ENCODE data around the gene FGL2. TPM values are rescaled to one million over a fixed set of nuclear protein-coding genes. Genes with fewer than 3 reads are reported as not detected.

Gene FGL2
- total RNA-seq, 1 experiment from 2014 or later, result not detected

DNA sequence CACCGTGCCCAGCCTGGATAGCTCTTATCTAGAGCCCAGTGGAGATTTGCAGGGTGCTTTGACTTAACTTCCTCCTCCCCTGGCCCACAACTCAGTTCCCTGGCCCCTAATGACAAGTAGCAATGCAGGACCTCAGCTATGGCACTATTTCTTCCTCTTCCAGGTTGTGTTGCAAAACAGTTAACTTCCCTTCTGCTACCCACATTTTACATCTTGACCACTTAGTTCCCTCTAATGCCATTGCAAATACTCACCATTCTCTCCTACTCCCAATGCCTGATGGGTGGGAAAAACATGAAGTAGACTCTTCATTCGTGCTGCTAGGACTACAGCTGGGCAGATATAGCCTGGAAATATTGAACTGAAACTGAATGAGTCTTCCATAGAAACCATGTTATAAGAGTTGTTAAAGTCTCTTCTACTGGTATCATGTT is 39.1 kb upstream of the FGL2 start:
- ATAC-seq (no peak), DNase-seq (ENCODE audit: low spot score) (no peak)
- Mint-ChIP-seq H3K4me3 (no peak overlapping the region), H3K9me3 (no peaks in the 10 kb centered on the region), H3K27me3 (ENCODE audit: low read depth) (no peaks in the 10 kb centered on the region), H3K27ac (no peak overlapping the region), H3K4me1 (peaks cover 19% of the 10 kb centered on the region), H3K36me3 (no peaks in the 10 kb centered on the region)
- POLR2A ChIA-PET, result no interaction called here
- CTCF ChIA-PET, result interaction anchor here (0.9 kb wide), 1 partner anchor 8 kb away, joined by 6 read pairs; no protein-coding TSS in a partner anchor
- TF ChIP-seq PRDM15 (CRISPR knock-in tag; IDR thresholded peaks at IDR 0.05), result no peak
- TF ChIP-seq, protein P1, sequence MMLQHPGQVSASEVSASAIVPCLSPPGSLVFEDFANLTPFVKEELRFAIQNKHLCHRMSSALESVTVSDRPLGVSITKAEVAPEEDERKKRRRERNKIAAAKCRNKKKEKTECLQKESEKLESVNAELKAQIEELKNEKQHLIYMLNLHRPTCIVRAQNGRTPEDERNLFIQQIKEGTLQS (CRISPR knock-in tag; conservative IDR thresholded peaks at IDR 0.05), result no peak

DNA sequence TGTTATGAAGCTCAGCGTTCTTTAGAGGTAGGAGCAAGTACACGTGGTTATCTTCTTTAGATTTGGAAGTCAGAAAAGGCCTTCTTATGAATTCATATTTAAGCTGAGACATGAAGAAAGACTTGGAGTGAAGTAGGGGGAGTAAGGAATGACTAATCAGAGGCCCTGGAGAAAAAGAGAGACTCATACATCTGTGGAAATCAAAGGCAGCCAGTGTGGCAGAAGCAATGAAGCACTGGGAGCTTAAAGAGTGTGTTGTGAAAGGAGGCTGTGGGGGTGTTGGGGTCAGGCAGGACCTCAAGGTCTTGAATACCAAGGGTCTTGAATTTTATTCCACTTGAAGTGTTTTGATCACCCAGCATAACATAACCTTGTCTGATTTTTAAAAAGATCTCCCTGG is 35.7 kb upstream of the FGL2 start:
- Mint-ChIP-seq H3K36me3 (no peaks in the 10 kb centered on the region), H3K4me3 (no peak overlapping the region), H3K9me3 (peaks cover 8% of the 10 kb centered on the region), H3K27ac (no peak overlapping the region), H3K27me3 (ENCODE audit: low read depth) (no peaks in the 10 kb centered on the region), H3K4me1 (peaks cover 4% of the 10 kb centered on the region)
- ATAC-seq, result no peak
- no peak for DNase-seq (ENCODE audit: low spot score)
- ChIA-PET POLR2A (no interaction called here), CTCF (interaction anchor here (0.9 kb wide), 1 partner anchor 12 kb away, joined by 4 read pairs; no protein-coding TSS in a partner anchor)
- TF ChIP-seq PRDM15 (CRISPR knock-in tag; IDR thresholded peaks at IDR 0.05) (no peak), MLX (CRISPR knock-in tag; IDR thresholded peaks at IDR 0.05) (no peak), SOX15 (CRISPR knock-in tag; IDR thresholded peaks at IDR 0.05) (no peak), NR2C2 (CRISPR knock-in tag; IDR thresholded peaks at IDR 0.05) (no peak), IRF2 (CRISPR knock-in tag; IDR thresholded peaks at IDR 0.05; ENCODE audit: borderline replicate concordance, low read depth) (no peak), JAZF1 (CRISPR knock-in tag; IDR thresholded peaks at IDR 0.05) (no peak), ATF1 (CRISPR knock-in tag; IDR thresholded peaks at IDR 0.05) (no peak), HMGA2 (CRISPR knock-in tag; IDR thresholded peaks at IDR 0.05) (no peak)
- TF ChIP-seq, protein P2, sequence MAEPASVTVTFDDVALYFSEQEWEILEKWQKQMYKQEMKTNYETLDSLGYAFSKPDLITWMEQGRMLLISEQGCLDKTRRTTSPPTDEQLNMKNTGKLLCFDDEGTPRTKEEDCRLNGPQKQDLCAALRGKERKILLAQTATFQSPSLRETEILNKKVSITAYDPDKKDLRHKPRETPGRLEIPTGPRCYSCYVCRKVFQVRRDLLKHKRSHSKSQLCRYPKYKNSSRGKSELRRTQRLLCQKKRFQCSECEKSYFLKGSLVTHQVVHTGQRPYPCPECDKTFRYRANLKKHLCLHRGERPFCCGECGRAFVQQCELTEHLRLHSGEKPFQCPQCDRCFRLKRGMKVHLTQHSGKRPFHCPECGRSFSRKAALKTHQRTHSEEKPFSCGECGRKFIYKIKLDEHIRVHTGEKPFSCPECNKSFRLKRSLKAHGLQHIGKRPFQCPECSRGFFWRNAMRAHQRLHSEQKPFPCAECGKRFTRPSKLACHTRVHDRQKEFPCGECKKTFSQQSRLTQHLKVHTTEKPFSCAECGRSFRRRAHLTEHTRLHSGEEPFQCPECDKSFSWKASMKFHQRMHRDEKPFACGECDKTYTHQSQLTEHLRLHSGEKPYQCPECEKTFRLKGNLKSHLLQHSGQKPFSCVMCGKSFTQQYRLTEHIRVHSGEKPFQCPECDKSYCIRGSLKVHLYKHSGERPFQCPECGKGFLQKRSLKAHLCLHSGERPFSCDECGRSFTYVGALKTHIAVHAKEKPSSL (CRISPR knock-in tag; conservative IDR thresholded peaks at IDR 0.05), result no peak
- TF ChIP-seq, protein P1 (CRISPR knock-in tag; conservative IDR thresholded peaks at IDR 0.05), result no peak

All from WTC11 (cell line).